B cell (primary cell): ENCODE data around the gene AP3D1. TPM values are rescaled to one million over a fixed set of nuclear protein-coding genes. Genes with fewer than 3 reads are reported as not detected.

Experiments
- ATAC-seq: fragments of 200-7000 bp; cut with Tn5 transposase; one replicate; pipeline ENCODE4 v1.10.0; 2021; ENCODE audit warnings: low read depth, mild to moderate bottlenecking, moderate number of reproducible peaks, moderate library complexity
- CTCF ChIA-PET: fragments of 350-600 bp; sonication (Branson Sonifier 250); formaldehyde crosslinking; loops from one replicate; lab custom pipeline; 2021; ENCODE audit warnings: antibody characterized with exemption, inconsistent platforms; lab: Charles Lee
- POLR2A ChIA-PET: fragments of 350-600 bp; sonication (Branson Sonifier 250); formaldehyde crosslinking; loops from one replicate; lab custom pipeline; 2021; ENCODE audit warnings: antibody characterized with exemption; lab: Charles Lee
- DNase-seq: peaks from one replicate; pipeline ENCODE4 v3.0.0; 2013
- H2AFZ ChIP-seq: 2 replicates; pipeline ENCODE4 v1.6.1; 2012; ENCODE audit warnings: mild to moderate bottlenecking, low read depth, low read length; ENCODE audit not compliant: insufficient read depth, poor library complexity, severe bottlenecking
- H3K27ac ChIP-seq, 2 donors: 1 replicate in 1 of 2; 2 replicates in 1 of 2; pipeline ENCODE4 v1.5.1; 2012 to 2013; ENCODE audit warnings: low read length in 2 of 2, mild to moderate bottlenecking in 2 of 2, moderate library complexity in 1 of 2
- H3K27me3 ChIP-seq, 4 experiments: fragments of 200-600 bp in 1 of 4; sonication (generic) in 1 of 4; replicated peaks in 1 of 4; 1 replicate in 2 of 4; 2 replicates in 2 of 4; pipeline versions ENCODE4 v1.6.1 to v1.7.0; 2013 to 2016; ENCODE audit warnings: low read length in 3 of 4, mild to moderate bottlenecking in 2 of 4, mixed read lengths in 1 of 4, moderate library complexity in 1 of 4; ENCODE audit not compliant: insufficient read depth in 4 of 4, control insufficient read depth in 3 of 4; ENCODE audit errors: control extremely low read depth in 1 of 4
- H3K36me3 ChIP-seq, 2 experiments: replicated peaks in 1 of 2; 1 replicate in 1 of 2; 2 replicates in 1 of 2; pipeline versions ENCODE4 v1.6.1 to v1.7.1; 2013; ENCODE audit warnings: low read length in 1 of 2; ENCODE audit not compliant: insufficient read depth in 2 of 2, control insufficient read depth in 1 of 2; ENCODE audit errors: control extremely low read depth in 1 of 2, extremely low read depth in 1 of 2
- H3K4me1 ChIP-seq, 2 donors: fragments of 200-600 bp in 1 of 2; sonication (generic) in 1 of 2; 1 replicate in 1 of 2; 2 replicates in 1 of 2; pipeline versions ENCODE4 v1.5.1 to v1.6.1; 2013 to 2017; ENCODE audit warnings: low read length in 2 of 2; ENCODE audit not compliant: control insufficient read depth in 2 of 2, insufficient read depth in 2 of 2
- H3K4me2 ChIP-seq: replicated peaks from 2 replicates; pipeline ENCODE3; 2012; ENCODE audit warnings: mild to moderate bottlenecking, low read depth, low read length; ENCODE audit not compliant: poor library complexity, severe bottlenecking
- H3K4me3 ChIP-seq, 5 experiments: fragments of 200-600 bp in 1 of 5; sonication (generic) in 1 of 5; 1 replicate in 3 of 5; 2 replicates in 2 of 5; pipeline versions ENCODE4 v1.5.1 to v1.7.0; 2011 to 2016; ENCODE audit warnings: low read length in 4 of 5, mild to moderate bottlenecking in 4 of 5, low read depth in 2 of 5, control low read depth in 1 of 5, moderate library complexity in 1 of 5; ENCODE audit not compliant: insufficient read depth in 1 of 5; ENCODE audit errors: control extremely low read depth in 1 of 5, extremely low read depth in 1 of 5
- H3K79me2 ChIP-seq: fragments of 200-600 bp; sonication (generic); one replicate; pipeline ENCODE4 v1.6.0; 2016; ENCODE audit warnings: low read length; ENCODE audit not compliant: control insufficient read depth, insufficient read depth
- H3K9ac ChIP-seq: fragments of 200-600 bp; sonication (generic); 2 replicates; pipeline ENCODE4 v1.6.1; 2017; ENCODE audit warnings: mild to moderate bottlenecking, low read length, moderate library complexity
- H3K9me3 ChIP-seq, 3 donors: one replicate each; pipeline versions ENCODE4 v1.6.1 to v1.7.1; 2013; ENCODE audit warnings: low read length in 2 of 3; ENCODE audit not compliant: control insufficient read depth in 2 of 3, insufficient read depth in 1 of 3; ENCODE audit errors: control extremely low read depth in 1 of 3
- H4K20me1 ChIP-seq: 2 replicates; pipeline ENCODE4 v1.6.0; 2012; ENCODE audit warnings: mild to moderate bottlenecking, low read length; ENCODE audit not compliant: insufficient read depth, control insufficient read depth, poor library complexity, severe bottlenecking
- H3K27ac Mint-ChIP-seq: one replicate; pipeline ENCODE4 v1.8.0; 2021; ENCODE audit warnings: mixed read lengths
- H3K27me3 Mint-ChIP-seq: one replicate; pipeline ENCODE4 v1.8.0; 2021; ENCODE audit warnings: mixed read lengths
- H3K4me1 Mint-ChIP-seq: one replicate; pipeline ENCODE4 v1.8.0; 2021; ENCODE audit warnings: mixed read lengths
- H3K4me3 Mint-ChIP-seq: one replicate; pipeline ENCODE4 v1.8.0; 2021; ENCODE audit warnings: mixed read lengths
- H3K9me3 Mint-ChIP-seq: one replicate; pipeline ENCODE4 v1.8.0; 2022; ENCODE audit warnings: mixed read lengths; ENCODE audit not compliant: insufficient read depth
- CTCF ChIP-seq: fragments of 200-600 bp; IDR thresholded peaks from one replicate; pipeline ENCODE4 v1.8.0; 2022; ENCODE audit warnings: antibody characterized with exemption, mild to moderate bottlenecking
- EZH2 ChIP-seq: IDR thresholded peaks from 2 replicates; pipeline ENCODE4 v1.6.1; 2012; ENCODE audit warnings: borderline replicate concordance, low read depth, mild to moderate bottlenecking, moderate library complexity, low read length; ENCODE audit not compliant: insufficient read depth, poor library complexity, severe bottlenecking
- WGBS: methylation state at CpG from one replicate; pipeline ENCODE4 v1.1.5; 2013; ENCODE audit warnings: missing lambda C conversion rate; ENCODE audit not compliant: insufficient coverage; 5-methylcytosine and 5-hydroxymethylcytosine counted together
- intact Hi-C: fragments of 100-400 bp; cut with micrococcal nuclease; formaldehyde crosslinking; loops from one replicate; pipeline ENCODE4 v1.10.0; 2022
- polyA plus RNA-seq: library from polyadenylated mRNA; depleted of rRNA; stranded (reverse); fragments of >200 nt; gene quantifications from 2 replicates; pipeline ENCODE4 v1.2.3, GENCODE V29; 2012
- total RNA-seq, 2 donors: library from RNA; stranded (reverse); fragments of 120-200 nt in 1 of 2; gene quantifications; 1 replicate in 1 of 2; 2 replicates in 1 of 2; pipeline versions ENCODE4 v1.2.3 to v1.2.4, GENCODE V29; 2013 to 2022

Gene AP3D1
- total and polyA plus RNA-seq, 2 donors (not counting 1 experiment from before 2014, with no cell fraction given) = 96.4 to 114 TPM

GRCh38 chr19:2081873-2082810 is 69.2 kb downstream of the AP3D1 start:
- H3K36me3 ChIP-seq = peaks cover 0 to 52% of the 10 kb centered on the region in 2 experiments
- H3K4me2 ChIP-seq = peak overlapping the region; percentile 95
- peaks cover 71% of the 10 kb centered on the region for H4K20me1 ChIP-seq
- peak; percentile 5 for ATAC-seq
- Mint-ChIP-seq H3K4me1 (peaks cover 72% of the 10 kb centered on the region), H3K27me3 (no peaks in the 10 kb centered on the region), H3K9me3 (no peaks in the 10 kb centered on the region), H3K27ac (peak overlapping the region; percentile 99), H3K4me3 (peak overlapping the region; percentile 92)
- POLR2A ChIA-PET = interaction anchor here (0.6 to 10.2 kb wide), 7 partner anchors 13 to 424 kb away, joined by 3 to 123 read pairs (median 4); partner anchors contain the start of genes IZUMO4, MKNK2 and MOB3A
- peak overlapping the region; percentile 96 to 99 for H3K27ac ChIP-seq
- no peak overlapping the region for H2AFZ ChIP-seq
- TF ChIP-seq EZH2 (no peak), CTCF (no peak)
- H3K4me3 ChIP-seq = peak overlapping the region; percentile 38 to 100 (median 98)
- peaks cover 87% of the 10 kb centered on the region for H3K79me2 ChIP-seq
- no peaks in the 10 kb centered on the region for H3K27me3 ChIP-seq
- 60% methylated on average over 28 of the region's 30 CpGs for WGBS
- H3K4me1 ChIP-seq = peaks cover 57 to 70% of the 10 kb centered on the region in 2 donors
- CTCF ChIA-PET = interaction anchor here (0.8 to 6.5 kb wide), 7 partner anchors 8 to 41 kb away, joined by 3 to 54 read pairs (median 4); partner anchors contain the start of gene MOB3A
- intact Hi-C loops = loop anchor here (2.0 to 10.0 kb wide), 3 partner anchors 13 to 543 kb away; partner anchors contain the start of genes IZUMO4 and MOB3A
- DNase-seq = peak; percentile 68
- H3K9me3 ChIP-seq = peaks cover 0 to 7% (median 0%) of the 10 kb centered on the region in 3 donors
- peak overlapping the region; percentile 99 for H3K9ac ChIP-seq
